ENCODE data around the gene KMT5C.

The KMT5C gene

GRCh38 chr19:55321466-55322137 lies 18.1 kb upstream of the KMT5C start:
- TF ChIP-seq CSDC2 (CRISPR knock-in tag; IDR thresholded peaks at IDR 0.05): no peak
- TF ChIP-seq ZC3H10 (CRISPR knock-in tag; IDR thresholded peaks at IDR 0.05): no peak
- no peak for TF ChIP-seq ZFP3 (CRISPR knock-in tag; IDR thresholded peaks at IDR 0.05)
- no peak for TF ChIP-seq ZNF70 (CRISPR knock-in tag; IDR thresholded peaks at IDR 0.05)
- TF ChIP-seq CSRNP3 (CRISPR knock-in tag; IDR thresholded peaks at IDR 0.05): no peak
- no peak for TF ChIP-seq ARNTL (CRISPR knock-in tag; IDR thresholded peaks at IDR 0.05; ENCODE audit: borderline replicate concordance, low read depth)
- no peak for TF ChIP-seq ZNF8 (CRISPR knock-in tag; IDR thresholded peaks at IDR 0.05)
- no peak for TF ChIP-seq TOX (CRISPR knock-in tag; IDR thresholded peaks at IDR 0.05; ENCODE audit: borderline replicate concordance)
- no peak for TF ChIP-seq PPARA (CRISPR knock-in tag; IDR thresholded peaks at IDR 0.05; ENCODE audit: borderline replicate concordance)
- TF ChIP-seq ZNF565 (CRISPR knock-in tag; conservative IDR thresholded peaks at IDR 0.05; ENCODE audit: low read depth): no peak
- no peak for TF ChIP-seq PATZ1 (CRISPR knock-in tag; IDR thresholded peaks at IDR 0.05; ENCODE audit: borderline replicate concordance)
- no peak for TF ChIP-seq TSHZ2 (CRISPR knock-in tag; IDR thresholded peaks at IDR 0.05)
- TF ChIP-seq CREB5 (CRISPR knock-in tag; IDR thresholded peaks at IDR 0.05; ENCODE audit: low read depth): no peak
- no peak for TF ChIP-seq GLIS3 (CRISPR knock-in tag; IDR thresholded peaks at IDR 0.05)
- ATAC-seq: no peak

GRCh38 chr19:55322204-55322885 lies 17.3 kb upstream of the KMT5C start:
- TF ChIP-seq SNAI2 (CRISPR knock-in tag; IDR thresholded peaks at IDR 0.05): no peak
- no peak for TF ChIP-seq CSRNP3 (CRISPR knock-in tag; IDR thresholded peaks at IDR 0.05)
- TF ChIP-seq ZNF565 (CRISPR knock-in tag; conservative IDR thresholded peaks at IDR 0.05; ENCODE audit: low read depth): no peak
- TF ChIP-seq PPARA (CRISPR knock-in tag; IDR thresholded peaks at IDR 0.05; ENCODE audit: borderline replicate concordance): no peak
- ATAC-seq: no peak

- no peak for ATAC-seq
- TF ChIP-seq ZNF70 (CRISPR knock-in tag; IDR thresholded peaks at IDR 0.05) (no peak), OSR1 (CRISPR knock-in tag; IDR thresholded peaks at IDR 0.05) (no peak), BACH2 (CRISPR knock-in tag; IDR thresholded peaks at IDR 0.05; ENCODE audit: borderline replicate concordance) (no peak), TCF4 (CRISPR knock-in tag; IDR thresholded peaks at IDR 0.05; ENCODE audit: borderline replicate concordance) (no peak), ZFP3 (CRISPR knock-in tag; IDR thresholded peaks at IDR 0.05) (no peak), ESRRG (CRISPR knock-in tag; IDR thresholded peaks at IDR 0.05) (no peak), PPARA (CRISPR knock-in tag; IDR thresholded peaks at IDR 0.05; ENCODE audit: borderline replicate concordance) (no peak), ZC3H10 (CRISPR knock-in tag; IDR thresholded peaks at IDR 0.05) (no peak), SNAI2 (CRISPR knock-in tag; IDR thresholded peaks at IDR 0.05) (no peak), CSDC2 (CRISPR knock-in tag; IDR thresholded peaks at IDR 0.05) (no peak), CREB5 (CRISPR knock-in tag; IDR thresholded peaks at IDR 0.05; ENCODE audit: low read depth) (no peak), ZNF8 (CRISPR knock-in tag; IDR thresholded peaks at IDR 0.05) (no peak)
Observed at GRCh38 chr19:55324662-55325061, 15.0 kb upstream of the KMT5C start.

Measured in SK-N-SH treated with all-trans-retinoic acid at 6 μM for 48 hours (cell line).